Type B pancreatic cell (in vitro differentiated cells): ENCODE measurements around the gene PRKG1. TPM values are rescaled to one million over a fixed set of nuclear protein-coding genes. Genes with fewer than 3 reads are reported as not detected.

Source experiments
- DNase-seq: peaks from one replicate; pipeline ENCODE4 v3.0.0; 2021; ENCODE audit warnings: mixed read lengths; ENCODE audit not compliant: unreplicated experiment; ENCODE audit errors: extremely low spot score
- H3K27ac Mint-ChIP-seq: 2 replicates; pipeline ENCODE4 v1.8.0; 2021; ENCODE audit warnings: mild to moderate bottlenecking, mixed read lengths
- H3K27me3 Mint-ChIP-seq: 2 replicates; pipeline ENCODE4 v1.8.0; 2021; ENCODE audit warnings: mixed read lengths
- H3K36me3 Mint-ChIP-seq: 2 replicates; pipeline ENCODE4 v1.8.0; 2021; ENCODE audit warnings: mixed read lengths
- H3K4me1 Mint-ChIP-seq: one replicate; pipeline ENCODE4 v1.8.0; 2021; ENCODE audit warnings: mixed read lengths; ENCODE audit not compliant: unreplicated experiment
- H3K4me3 Mint-ChIP-seq: 2 replicates; pipeline ENCODE4 v1.8.0; 2021; ENCODE audit warnings: mild to moderate bottlenecking, mixed read lengths
- H3K9me3 Mint-ChIP-seq: 2 replicates; pipeline ENCODE4 v1.8.0; 2021; ENCODE audit warnings: mixed read lengths
- CTCF ChIP-seq: fragments of 200-600 bp; sonication (generic); conservative IDR thresholded peaks from 2 replicates; pipeline ENCODE4 v1.5.0; 2021; ENCODE audit warnings: antibody characterized with exemption, mild to moderate bottlenecking
- total RNA-seq: library from RNA; stranded (reverse); gene quantifications from 2 replicates; pipeline ENCODE4 v1.2.1, GENCODE V29; 2021; ENCODE audit warnings: low replicate concordance

Gene PRKG1
- total RNA-seq, 1 donor from 2014 or later = 12.3 TPM

- TF ChIP-seq CTCF = no peak
- DNase-seq = no peak
- Mint-ChIP-seq H3K9me3 (peaks cover 6% of the 10 kb centered on the region), H3K4me3 (no peak overlapping the region), H3K27ac (no peak overlapping the region), H3K36me3 (no peaks in the 10 kb centered on the region), H3K4me1 (peaks cover 12% of the 10 kb centered on the region), H3K27me3 (peaks cover 4% of the 10 kb centered on the region)
These were observed 585.1 kb downstream of the PRKG1 start for GRCh38 chr10:51659344-51659743.

GRCh38 chr10:51663086-51663485 is 588.8 kb downstream of the PRKG1 start:
- Mint-ChIP-seq H3K36me3 (no peaks in the 10 kb centered on the region), H3K9me3 (peaks cover 6% of the 10 kb centered on the region), H3K27ac (no peak overlapping the region), H3K27me3 (peaks cover 4% of the 10 kb centered on the region), H3K4me1 (peaks cover 6% of the 10 kb centered on the region), H3K4me3 (no peak overlapping the region)
- no peak for TF ChIP-seq CTCF
- no peak for DNase-seq

GRCh38 chr10:51666456-51666855 is 592.2 kb downstream of the PRKG1 start:
- TF ChIP-seq CTCF = no peak
- peaks cover 6% of the 10 kb centered on the region for H3K9me3 Mint-ChIP-seq
- DNase-seq = no peak
- H3K4me3 Mint-ChIP-seq = no peak overlapping the region
- H3K4me1 Mint-ChIP-seq = peaks cover 7% of the 10 kb centered on the region
- H3K36me3 Mint-ChIP-seq = no peaks in the 10 kb centered on the region
- H3K27me3 Mint-ChIP-seq = peaks cover 4% of the 10 kb centered on the region
- H3K27ac Mint-ChIP-seq = no peak overlapping the region

- H3K4me3 Mint-ChIP-seq = no peak overlapping the region
- peaks cover under 1% of the 10 kb centered on the region for H3K27me3 Mint-ChIP-seq
- DNase-seq = no peak
- H3K36me3 Mint-ChIP-seq = no peaks in the 10 kb centered on the region
- H3K27ac Mint-ChIP-seq = no peak overlapping the region
- H3K4me1 Mint-ChIP-seq = peaks cover 7% of the 10 kb centered on the region
- peaks cover 7% of the 10 kb centered on the region for H3K9me3 Mint-ChIP-seq
- no peak for TF ChIP-seq CTCF
These were observed 593.5 kb downstream of the PRKG1 start for GRCh38 chr10:51667678-51668335.

- DNase-seq = no peak
- no peaks in the 10 kb centered on the region for H3K27me3 Mint-ChIP-seq
- H3K27ac Mint-ChIP-seq = no peak overlapping the region
- peaks cover 5% of the 10 kb centered on the region for H3K9me3 Mint-ChIP-seq
- peaks cover 7% of the 10 kb centered on the region for H3K4me1 Mint-ChIP-seq
- no peak for TF ChIP-seq CTCF
- H3K4me3 Mint-ChIP-seq = no peak overlapping the region
- H3K36me3 Mint-ChIP-seq = no peaks in the 10 kb centered on the region
These were observed 594.0 kb downstream of the PRKG1 start for GRCh38 chr10:51668336-51668689.

- Mint-ChIP-seq H3K4me1 (peaks cover 7% of the 10 kb centered on the region), H3K36me3 (no peaks in the 10 kb centered on the region), H3K27ac (no peak overlapping the region), H3K27me3 (no peaks in the 10 kb centered on the region), H3K9me3 (peaks cover 5% of the 10 kb centered on the region), H3K4me3 (no peak overlapping the region)
- no peak for TF ChIP-seq CTCF
- no peak for DNase-seq
These were observed 594.8 kb downstream of the PRKG1 start for GRCh38 chr10:51669041-51669440.
